Natural killer cell treated with Interleukin-12 subunit alpha and Interleukin-12 subunit beta and Interleukin-15 and Interleukin-18, amount 100 ng/mL, for 72 hours (primary cell): ENCODE measurements around the gene CFAP20DC. TPM values are rescaled to one million over a fixed set of nuclear protein-coding genes. Genes with fewer than 3 reads are reported as not detected.
"Not testable (repeated sequence)": the region's sequence is repeated elsewhere in the genome, so short reads cannot be mapped to it uniquely, and the experiment has no call there.

Experiments
- ATAC-seq, 2 donors: fragments of 150-1000 bp; cut with Tn5 transposase in 1 of 2; sonication (Bioruptor Pico), chemical (Tn5 transposase) in 1 of 2; 2 replicates each; pipeline ENCODE4 v1.10.0; 2021
- DNase-seq: peaks from one replicate; pipeline ENCODE4 v3.0.0; 2022; ENCODE audit warnings: low spot score
- H3K27ac Mint-ChIP-seq, 2 donors: 1 replicate in 1 of 2; 2 replicates in 1 of 2; pipeline ENCODE4 v1.8.0; 2022; ENCODE audit warnings: mixed read lengths in 2 of 2, mild to moderate bottlenecking in 1 of 2, moderate library complexity in 1 of 2
- H3K27me3 Mint-ChIP-seq, 2 donors: 1 replicate in 1 of 2; 2 replicates in 1 of 2; pipeline ENCODE4 v1.8.0; 2022; ENCODE audit warnings: mixed read lengths in 2 of 2
- H3K36me3 Mint-ChIP-seq: one replicate; pipeline ENCODE4 v1.8.0; 2022; ENCODE audit warnings: mixed read lengths
- H3K4me1 Mint-ChIP-seq, 2 donors: 1 replicate in 1 of 2; 2 replicates in 1 of 2; pipeline ENCODE4 v1.8.0; 2022; ENCODE audit warnings: low read depth in 2 of 2, mixed read lengths in 2 of 2, mild to moderate bottlenecking in 1 of 2
- H3K4me3 Mint-ChIP-seq: one replicate; pipeline ENCODE4 v1.8.0; 2022; ENCODE audit warnings: mixed read lengths
- H3K9me3 Mint-ChIP-seq: 2 replicates; pipeline ENCODE4 v1.8.0; 2022; ENCODE audit warnings: mixed read lengths
- total RNA-seq, 2 donors: library from RNA; stranded (reverse); gene quantifications; one replicate each; pipeline ENCODE4 v1.2.3, GENCODE V29; 2022

The CFAP20DC gene
- total RNA-seq, 2 donors from 2014 or later: 0.61 to 0.71 TPM

GRCh38 chr3:59064276-59064675, 14.5 kb upstream of the CFAP20DC start:
- Mint-ChIP-seq H3K36me3 (no peaks in the 10 kb centered on the region), H3K4me3 (no peak overlapping the region), H3K9me3 (no peaks in the 10 kb centered on the region), H3K4me1 (no peaks in the 10 kb centered on the region), H3K27me3 (peaks cover 21 to 33% of the 10 kb centered on the region in 2 donors), H3K27ac (no peak overlapping the region)
- no peak for DNase-seq
- ATAC-seq: no peak

DNA sequence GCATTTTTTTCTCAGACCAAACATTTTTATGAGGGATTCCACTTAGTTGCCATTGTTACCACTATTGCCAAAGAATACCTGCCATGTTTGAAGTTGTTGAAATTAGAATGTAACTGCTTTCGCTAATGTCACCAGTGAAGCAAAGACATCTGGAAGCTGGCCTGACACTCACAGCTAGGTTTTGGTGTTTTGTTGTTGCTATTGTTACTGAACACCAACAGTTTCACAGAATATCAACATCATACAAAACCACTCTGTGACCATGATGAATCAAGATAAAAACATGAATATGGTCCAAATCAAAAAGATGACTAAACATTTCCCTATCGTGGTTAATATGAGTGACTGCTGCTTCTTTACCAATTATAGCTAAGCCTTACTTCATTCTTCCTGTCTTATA, 6.9 kb upstream of the CFAP20DC start:
- DNase-seq: no peak
- no peak overlapping the region for H3K27ac Mint-ChIP-seq
- no peaks in the 10 kb centered on the region for H3K9me3 Mint-ChIP-seq
- ATAC-seq: no peak
- H3K4me3 Mint-ChIP-seq: no peak overlapping the region
- no peaks in the 10 kb centered on the region for H3K4me1 Mint-ChIP-seq
- no peaks in the 10 kb centered on the region for H3K36me3 Mint-ChIP-seq
- H3K27me3 Mint-ChIP-seq: peaks cover 11 to 12% of the 10 kb centered on the region in 2 donors

- H3K4me3 Mint-ChIP-seq: no peak overlapping the region
- no peaks in the 10 kb centered on the region for H3K27me3 Mint-ChIP-seq
- peaks cover 0 to 3% of the 10 kb centered on the region in 2 donors for H3K4me1 Mint-ChIP-seq
- no peaks in the 10 kb centered on the region for H3K36me3 Mint-ChIP-seq
- ATAC-seq (no peak), DNase-seq (no peak)
- H3K9me3 Mint-ChIP-seq: no peaks in the 10 kb centered on the region
- no peak overlapping the region for H3K27ac Mint-ChIP-seq
These were observed 3.1 kb upstream of the CFAP20DC start for GRCh38 chr3:59052803-59053411.

GRCh38 chr3:59050811-59051414, 1.1 kb upstream of the CFAP20DC start:
- H3K4me1 Mint-ChIP-seq: not testable (repeated sequence)

DNA sequence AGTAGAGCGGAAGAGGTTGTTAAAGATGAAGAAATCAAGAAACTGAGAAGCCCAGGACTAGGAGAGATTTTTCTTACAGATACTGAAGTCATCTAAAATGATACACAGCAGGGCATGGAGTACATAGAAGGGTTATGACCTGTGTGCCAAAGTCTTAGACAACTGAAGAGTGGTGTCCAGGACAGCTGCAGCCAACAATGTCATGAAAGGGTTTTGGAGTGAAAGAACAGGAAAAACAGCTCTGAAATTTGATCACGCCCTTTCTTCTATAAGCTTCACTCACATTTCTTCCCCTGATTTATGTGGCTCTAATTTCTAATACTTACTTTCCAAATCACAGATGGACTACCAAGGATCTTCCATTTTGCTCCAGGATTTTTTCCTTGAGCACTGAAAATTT, 3.0 kb downstream of the CFAP20DC start:
- no peak for ATAC-seq
- Mint-ChIP-seq H3K36me3 (no peaks in the 10 kb centered on the region), H3K4me1 (peaks cover 0 to 3% of the 10 kb centered on the region in 2 donors), H3K4me3 (no peak overlapping the region), H3K27me3 (no peaks in the 10 kb centered on the region), H3K9me3 (no peaks in the 10 kb centered on the region), H3K27ac (no peak overlapping the region)
- no peak for DNase-seq

More at GRCh38 chr3:59050811-59051414, 1.1 kb upstream of the CFAP20DC start:
- H3K36me3 Mint-ChIP-seq, H3K4me3 Mint-ChIP-seq, H3K9me3 Mint-ChIP-seq, H3K27me3 Mint-ChIP-seq, ATAC-seq, DNase-seq, H3K27ac Mint-ChIP-seq: not testable (repeated sequence)

DNA sequence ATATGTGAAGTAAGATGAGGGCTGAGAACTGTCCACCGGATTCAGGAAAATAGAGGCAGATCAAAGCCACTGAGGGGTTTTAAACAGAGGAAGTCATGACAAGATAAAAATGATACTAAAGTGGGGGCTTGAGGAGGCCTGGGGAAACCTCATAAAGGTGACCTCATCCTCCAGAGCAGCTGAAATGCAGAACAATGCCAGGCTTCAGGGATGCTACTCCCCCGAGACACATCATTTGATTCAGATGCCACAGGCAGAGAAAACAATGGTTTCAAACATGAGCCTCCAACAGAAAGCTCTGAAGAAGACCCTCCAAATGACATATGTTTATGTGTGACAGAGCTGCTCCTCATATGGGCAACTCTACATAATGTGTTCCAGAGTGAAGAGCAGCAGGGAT, 6.4 kb downstream of the CFAP20DC start:
- no peak overlapping the region for H3K27ac Mint-ChIP-seq

GRCh38 chr3:59040902-59041301, 8.9 kb downstream of the CFAP20DC start:
- Mint-ChIP-seq H3K36me3 (no peaks in the 10 kb centered on the region), H3K27me3 (peaks cover 2 to 6% of the 10 kb centered on the region in 2 donors), H3K9me3 (no peaks in the 10 kb centered on the region), H3K4me3 (no peak overlapping the region), H3K27ac (no peak overlapping the region), H3K4me1 (no peaks in the 10 kb centered on the region)
- DNase-seq (no peak), ATAC-seq (no peak)

More for the DNA sequence above, 6.4 kb downstream of the CFAP20DC start:
- no peaks in the 10 kb centered on the region for H3K9me3 Mint-ChIP-seq
- H3K27me3 Mint-ChIP-seq: peaks cover 2 to 6% of the 10 kb centered on the region in 2 donors
- no peaks in the 10 kb centered on the region for H3K36me3 Mint-ChIP-seq
- no peaks in the 10 kb centered on the region for H3K4me1 Mint-ChIP-seq
- ATAC-seq (no peak), DNase-seq (no peak)
- H3K4me3 Mint-ChIP-seq: no peak overlapping the region

- ATAC-seq: no peak
- H3K27me3 Mint-ChIP-seq: peaks cover 0 to 8% of the 10 kb centered on the region in 2 donors
- H3K36me3 Mint-ChIP-seq: no peaks in the 10 kb centered on the region
These were observed 22.2 kb downstream of the CFAP20DC start for GRCh38 chr3:59027607-59028006.

GRCh38 chr3:59023612-59024011, 26.2 kb downstream of the CFAP20DC start:
- no peak for ATAC-seq
- DNase-seq: no peak
- Mint-ChIP-seq H3K4me3 (no peak overlapping the region), H3K27me3 (peaks cover 0 to 4% of the 10 kb centered on the region in 2 donors), H3K36me3 (no peaks in the 10 kb centered on the region), H3K9me3 (no peaks in the 10 kb centered on the region), H3K27ac (no peak overlapping the region), H3K4me1 (no peaks in the 10 kb centered on the region)

More at GRCh38 chr3:59027607-59028006, 22.2 kb downstream of the CFAP20DC start:
- Mint-ChIP-seq H3K27ac (no peak overlapping the region), H3K4me3 (no peak overlapping the region), H3K4me1 (no peaks in the 10 kb centered on the region), H3K9me3 (no peaks in the 10 kb centered on the region)
- no peak for DNase-seq

DNA sequence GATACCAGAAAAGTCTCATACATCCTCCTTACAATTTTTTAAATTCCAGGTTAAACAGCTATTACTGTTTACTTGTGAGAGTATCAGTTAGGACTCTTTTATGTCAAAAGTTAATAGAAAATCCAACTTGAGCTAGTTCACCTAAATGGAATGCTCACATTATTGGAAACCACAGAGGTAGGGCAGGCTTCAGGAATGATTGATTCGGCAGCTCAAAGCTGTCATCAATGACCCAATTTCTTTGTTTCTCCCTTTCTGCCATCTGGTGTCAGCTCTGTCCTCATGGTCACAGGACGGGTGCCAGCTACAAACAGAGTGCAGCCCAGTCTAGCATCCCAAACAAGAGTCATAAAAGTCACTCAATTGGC, 32.2 kb downstream of the CFAP20DC start:
- DNase-seq: no peak
- Mint-ChIP-seq H3K36me3 (no peaks in the 10 kb centered on the region), H3K4me1 (no peaks in the 10 kb centered on the region), H3K27ac (no peak overlapping the region), H3K9me3 (no peaks in the 10 kb centered on the region), H3K27me3 (peaks cover 0 to 6% of the 10 kb centered on the region in 2 donors), H3K4me3 (no peak overlapping the region)
- ATAC-seq: no peak

GRCh38 chr3:59016930-59017616, 32.8 kb downstream of the CFAP20DC start:
- DNase-seq (no peak), ATAC-seq (no peak)
- no peaks in the 10 kb centered on the region for H3K9me3 Mint-ChIP-seq
- H3K4me3 Mint-ChIP-seq: no peak overlapping the region
- H3K27me3 Mint-ChIP-seq: peaks cover 0 to 6% of the 10 kb centered on the region in 2 donors
- H3K36me3 Mint-ChIP-seq: no peaks in the 10 kb centered on the region
- H3K27ac Mint-ChIP-seq: no peak overlapping the region
- H3K4me1 Mint-ChIP-seq: no peaks in the 10 kb centered on the region

- DNase-seq (no peak), ATAC-seq (no peak)
- peaks cover 3 to 6% of the 10 kb centered on the region in 2 donors for H3K27me3 Mint-ChIP-seq
- H3K27ac Mint-ChIP-seq: no peak overlapping the region
- no peaks in the 10 kb centered on the region for H3K4me1 Mint-ChIP-seq
- no peaks in the 10 kb centered on the region for H3K36me3 Mint-ChIP-seq
- H3K4me3 Mint-ChIP-seq: no peak overlapping the region
- peaks cover 3% of the 10 kb centered on the region for H3K9me3 Mint-ChIP-seq
These were observed 36.2 kb downstream of the CFAP20DC start for GRCh38 chr3:59013611-59014010.

DNA sequence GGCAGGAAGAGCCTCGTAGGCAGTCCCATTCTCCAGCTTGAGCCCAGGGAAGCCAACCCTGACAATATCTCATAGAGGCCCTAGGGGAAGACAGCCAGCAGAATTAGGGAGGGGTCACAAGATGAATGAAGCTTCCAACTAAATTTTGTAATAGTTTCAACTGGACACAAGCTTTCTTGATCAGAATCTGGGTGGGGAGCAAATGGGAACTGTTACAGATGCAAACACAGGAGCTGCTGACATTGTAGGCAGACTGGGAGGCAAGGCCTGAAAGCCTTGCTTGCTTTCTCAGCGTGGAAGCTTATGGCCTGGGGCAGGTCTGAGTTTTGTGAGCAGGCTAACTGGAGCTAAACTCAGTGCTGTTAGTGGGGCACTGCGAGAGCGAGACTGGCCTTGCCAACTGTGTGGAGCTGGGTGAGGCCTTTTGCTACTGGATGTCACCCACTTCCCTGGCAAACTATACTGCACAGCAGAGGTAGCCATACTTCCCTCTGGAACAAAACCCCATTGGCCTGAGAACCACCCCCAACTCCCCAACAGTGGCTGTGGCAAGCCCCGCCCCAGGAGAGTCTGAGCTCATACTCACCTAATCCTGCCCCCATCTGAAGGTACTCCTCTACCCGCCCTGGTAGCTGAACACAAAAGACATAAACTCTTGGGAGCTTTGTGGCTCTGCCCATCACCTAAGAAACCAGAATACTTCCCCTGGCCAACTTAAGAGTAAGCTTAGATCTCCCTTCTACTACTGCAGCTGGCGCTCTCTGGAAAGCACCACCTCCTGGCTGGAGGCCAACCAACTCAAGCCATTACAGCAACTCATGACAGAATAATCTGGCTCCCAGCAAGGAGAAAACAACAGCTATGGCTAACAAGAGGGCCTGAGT, 42.9 kb downstream of the CFAP20DC start:
- no peak for DNase-seq
- H3K4me1 Mint-ChIP-seq: no peaks in the 10 kb centered on the region

More for the DNA sequence above, 42.9 kb downstream of the CFAP20DC start:
- Mint-ChIP-seq H3K36me3 (no peaks in the 10 kb centered on the region), H3K27ac (no peak overlapping the region), H3K9me3 (peaks cover 3% of the 10 kb centered on the region), H3K4me3 (no peak overlapping the region), H3K27me3 (peaks cover 0 to 3% of the 10 kb centered on the region in 2 donors)
- ATAC-seq: peak in 1 of 2 donors; percentile 57
